Measurements from ENCODE around the gene PEX14.

GRCh38 chr1:10559386-10559785, 84.6 kb downstream of the PEX14 start:
- TF ChIP-seq CTCF (conservative IDR thresholded peaks at IDR 0.05; ENCODE audit: low read depth in 2 of 2) (no peak), EZH2phosphoT487 (IDR thresholded peaks at IDR 0.05; ENCODE audit: unreplicated experiment) (no peak), EZH2 (IDR thresholded peaks at IDR 0.05; ENCODE audit: low read depth, unreplicated experiment) (no peak), POLR2AphosphoS5 (IDR thresholded peaks at IDR 0.05; ENCODE audit: low read depth) (no peak), CREB1 (CRISPR knock-in tag; IDR thresholded peaks at IDR 0.05; ENCODE audit: low read depth) (no peak), NANOG (IDR thresholded peaks at IDR 0.05; ENCODE audit: borderline replicate concordance) (no peak), ZNF331 (CRISPR knock-in tag; IDR thresholded peaks at IDR 0.05; ENCODE audit: low read depth) (no peak), ZNF462 (CRISPR knock-in tag; IDR thresholded peaks at IDR 0.05) (no peak), REST (IDR thresholded peaks at IDR 0.05; ENCODE audit: unreplicated experiment) (no peak), STAT1 (IDR thresholded peaks at IDR 0.05; ENCODE audit: unreplicated experiment) (no peak)

Data from GM23338 (cell line).